Hepatocyte (in vitro differentiated cells): ENCODE results near the gene SCN4B. TPM values are rescaled to one million over a fixed set of nuclear protein-coding genes. Genes with fewer than 3 reads are reported as not detected.

Experiments used
- DNase-seq: peaks from one replicate; pipeline ENCODE4 v3.0.0-alpha.2; 2016; ENCODE audit warnings: low spot score
- H2AFZ ChIP-seq: fragments of 200-600 bp; sonication (generic); 2 replicates; pipeline ENCODE4 v1.6.0; 2016; ENCODE audit warnings: antibody characterized with exemption, mild to moderate bottlenecking
- H3K27ac ChIP-seq: fragments of 200-600 bp; sonication (generic); 2 replicates; pipeline ENCODE4 v1.5.1; 2016; ENCODE audit warnings: mild to moderate bottlenecking
- H3K27me3 ChIP-seq: fragments of 200-600 bp; sonication (generic); 2 replicates; pipeline ENCODE4 v1.6.1; 2016
- H3K36me3 ChIP-seq: fragments of 200-600 bp; sonication (generic); replicated peaks from 2 replicates; pipeline ENCODE4 v1.5.1; 2016; ENCODE audit warnings: low read depth; ENCODE audit not compliant: insufficient read depth
- H3K4me1 ChIP-seq: fragments of 200-600 bp; sonication (generic); 2 replicates; pipeline ENCODE4 v1.5.1; 2016; ENCODE audit warnings: mild to moderate bottlenecking, moderate library complexity; ENCODE audit not compliant: insufficient read depth
- H3K4me2 ChIP-seq: fragments of 200-600 bp; sonication (generic); 2 replicates; pipeline ENCODE4 v1.6.0; 2016
- H3K4me3 ChIP-seq: fragments of 200-600 bp; sonication (generic); 2 replicates; pipeline ENCODE4 v1.5.1; 2016; ENCODE audit warnings: mild to moderate bottlenecking
- H3K79me2 ChIP-seq: fragments of 200-600 bp; sonication (generic); 2 replicates; pipeline ENCODE4 v1.6.0; 2017; ENCODE audit warnings: mild to moderate bottlenecking
- H3K9me2 ChIP-seq: fragments of 200-600 bp; sonication (generic); replicated peaks from 2 replicates; pipeline ENCODE4 v1.6.0; 2017; ENCODE audit warnings: mild to moderate bottlenecking; ENCODE audit not compliant: insufficient read depth
- H3K9me3 ChIP-seq: fragments of 200-600 bp; sonication (generic); 2 replicates; pipeline ENCODE4 v1.5.1; 2016; ENCODE audit warnings: low read depth, mild to moderate bottlenecking
- H4K20me1 ChIP-seq: fragments of 200-600 bp; sonication (generic); 2 replicates; pipeline ENCODE4 v1.6.0; 2016; ENCODE audit warnings: mild to moderate bottlenecking; ENCODE audit not compliant: insufficient read depth, poor library complexity, severe bottlenecking
- CTCF ChIP-seq: fragments of 200-600 bp; sonication (generic); IDR thresholded peaks from 2 replicates; pipeline ENCODE4 v1.5.1; 2016; ENCODE audit warnings: antibody characterized with exemption, mild to moderate bottlenecking; ENCODE audit not compliant: poor library complexity
- EZH2 ChIP-seq: fragments of 200-600 bp; sonication (generic); IDR thresholded peaks from 2 replicates; pipeline ENCODE4 v1.6.1; 2016; ENCODE audit warnings: antibody characterized with exemption, mild to moderate bottlenecking, borderline replicate concordance
- EZH2phosphoT487 ChIP-seq: fragments of 200-600 bp; sonication (generic); IDR thresholded peaks from one replicate; pipeline ENCODE4 v1.6.1; 2018; ENCODE audit warnings: antibody characterized with exemption, mild to moderate bottlenecking, low read depth, moderate library complexity; ENCODE audit not compliant: unreplicated experiment, severe bottlenecking
- WGBS: methylation state at CpG from one replicate; pipeline ENCODE4 v1.1.6; 2016; ENCODE audit warnings: low lambda C conversion rate; ENCODE audit errors: missing lambda C conversion rate; 5-methylcytosine and 5-hydroxymethylcytosine counted together
- polyA plus RNA-seq: library from polyadenylated mRNA; unstranded; fragments of >200 nt; fragmentation: Nextera tagmentation; extraction: Ambion mirVana; gene quantifications from 2 replicates; pipeline ENCODE4 v1.2.1, GENCODE V29; 2016
- total RNA-seq: library from RNA; depleted of rRNA; stranded (reverse); fragments of >200 nt; gene quantifications from 2 replicates; pipeline ENCODE4 v1.2.3, GENCODE V29; 2014

The SCN4B gene
- total and polyA plus RNA-seq, 2 experiments from 2014 or later, result 0.57 to 1.1 TPM

GRCh38 chr11:118136801-118137200, 15.8 kb downstream of the SCN4B start:
- DNase-seq, result no peak
- TF ChIP-seq EZH2phosphoT487 (no peak), CTCF (no peak), EZH2 (no peak)
- no peak overlapping the region for H3K27ac ChIP-seq
- no peak overlapping the region for H3K4me3 ChIP-seq
- H3K36me3 ChIP-seq, result no peaks in the 10 kb centered on the region
- no peaks in the 10 kb centered on the region for H4K20me1 ChIP-seq
- no peak overlapping the region for H2AFZ ChIP-seq
- H3K9me2 ChIP-seq, result no peaks in the 10 kb centered on the region
- no peak overlapping the region for H3K4me2 ChIP-seq
- WGBS, result 77% methylated on average over 10 of the region's 10 CpGs
- H3K4me1 ChIP-seq, result no peaks in the 10 kb centered on the region
- peaks cover 16% of the 10 kb centered on the region for H3K27me3 ChIP-seq
- no peaks in the 10 kb centered on the region for H3K79me2 ChIP-seq
- H3K9me3 ChIP-seq, result no peaks in the 10 kb centered on the region

GRCh38 chr11:118136341-118136740, 16.3 kb downstream of the SCN4B start:
- no peaks in the 10 kb centered on the region for H4K20me1 ChIP-seq
- WGBS, result 82% methylated on average over 2 of the region's 2 CpGs
- H2AFZ ChIP-seq, result no peak overlapping the region
- H3K9me3 ChIP-seq, result no peaks in the 10 kb centered on the region
- TF ChIP-seq CTCF (no peak), EZH2phosphoT487 (no peak), EZH2 (no peak)
- DNase-seq, result no peak
- H3K27me3 ChIP-seq, result peaks cover 16% of the 10 kb centered on the region
- no peak overlapping the region for H3K27ac ChIP-seq
- no peak overlapping the region for H3K4me2 ChIP-seq
- no peaks in the 10 kb centered on the region for H3K4me1 ChIP-seq
- no peaks in the 10 kb centered on the region for H3K36me3 ChIP-seq
- no peaks in the 10 kb centered on the region for H3K79me2 ChIP-seq
- H3K4me3 ChIP-seq, result no peak overlapping the region
- H3K9me2 ChIP-seq, result no peaks in the 10 kb centered on the region

- DNase-seq, result no peak
- H3K4me3 ChIP-seq, result no peak overlapping the region
- peaks cover 15% of the 10 kb centered on the region for H3K27me3 ChIP-seq
- H2AFZ ChIP-seq, result no peak overlapping the region
- no peaks in the 10 kb centered on the region for H3K9me2 ChIP-seq
- WGBS, result 70% methylated on average over 2 of the region's 5 CpGs
- no peaks in the 10 kb centered on the region for H3K36me3 ChIP-seq
- no peaks in the 10 kb centered on the region for H3K4me1 ChIP-seq
- no peak overlapping the region for H3K4me2 ChIP-seq
- no peak overlapping the region for H3K27ac ChIP-seq
- H3K9me3 ChIP-seq, result no peaks in the 10 kb centered on the region
- H4K20me1 ChIP-seq, result no peaks in the 10 kb centered on the region
- TF ChIP-seq EZH2phosphoT487 (no peak), EZH2 (no peak), CTCF (no peak)
- no peaks in the 10 kb centered on the region for H3K79me2 ChIP-seq
Measured at GRCh38 chr11:118135796-118136165, 16.8 kb downstream of the SCN4B start.
